A549 (cell line): ENCODE measurements around the gene TNFAIP8L1. TPM values are rescaled to one million over a fixed set of nuclear protein-coding genes. Genes with fewer than 3 reads are reported as not detected.

Experiments used
- ATAC-seq, 2 experiments: fragments of 200-7000 bp in 1 of 2; fragments of >200 bp in 1 of 2; cut with Nextera tagmentation in 1 of 2; cut with Tn5 transposase in 1 of 2; 3 replicates each; pipeline versions ENCODE4 v1.8.0 to v1.9.1; 2018 to 2020; ENCODE audit warnings: mild to moderate bottlenecking in 1 of 2, moderate library complexity in 1 of 2
- CTCF ChIA-PET: fragments of 300-600 bp; sonication (Branson Sonifier 250); formaldehyde crosslinking; extraction: SDS; loops from one replicate; lab custom pipeline; 2021; ENCODE audit warnings: antibody characterized with exemption, inconsistent platforms; lab: Yijun Ruan, JAX
- POLR2A ChIA-PET: fragments of 350-600 bp; formaldehyde crosslinking; extraction: SDS; loops from one replicate; lab custom pipeline; 2021; ENCODE audit warnings: antibody characterized with exemption, inconsistent platforms; lab: Yijun Ruan, JAX
- DNase-seq, 2 experiments: peaks; one replicate each; pipeline versions ENCODE4 v3.0.0 to v3.0.0-alpha.2; 2011 to 2016; ENCODE audit warnings: low read depth in 1 of 2, low spot score in 1 of 2
- FAIRE-seq: peaks from 2 replicates; lab custom pipeline; 2011; peaks lifted over from hg19 to GRCh38; lab: Jason Lieb, UNC
- H3K27ac ChIP-seq, 2 experiments: fragments of >200 bp; sonication (Bioruptor Twin); formaldehyde crosslinking; 3 replicates each; pipeline ENCODE4 v1.5.1; 2016 to 2017
- H3K4me1 ChIP-seq: fragments of >200 bp; sonication (Bioruptor Twin); formaldehyde crosslinking; 3 replicates; pipeline ENCODE4 v1.6.1; 2016
- H3K4me2 ChIP-seq: fragments of >200 bp; sonication (Bioruptor Twin); formaldehyde crosslinking; 3 replicates; pipeline ENCODE4 v1.6.1; 2016
- H3K4me3 ChIP-seq: fragments of >200 bp; sonication (Bioruptor Twin); formaldehyde crosslinking; 3 replicates; pipeline ENCODE4 v1.5.1; 2016
- H3K9me3 ChIP-seq: fragments of >200 bp; sonication (Bioruptor Twin); formaldehyde crosslinking; 3 replicates; pipeline ENCODE4 v1.6.1; 2016
- CBX2 ChIP-seq: fragments of 200-600 bp; sonication (generic); IDR thresholded peaks from 2 replicates; pipeline ENCODE4 v1.6.1; 2016; ENCODE audit warnings: low read depth, mild to moderate bottlenecking, borderline replicate concordance
- CEBPB ChIP-seq, 2 experiments: fragments of >200 bp in 1 of 2; sonication (Bioruptor Twin) in 1 of 2; formaldehyde crosslinking in 1 of 2; IDR thresholded peaks; 2 replicates each; pipeline ENCODE4 v1.6.1; 2012 to 2016
- CHD2 ChIP-seq: fragments of 150-350 bp; IDR thresholded peaks from 2 replicates; pipeline ENCODE4 v1.6.1; 2014; ENCODE audit warnings: low read length; ENCODE audit not compliant: partially characterized antibody
- CHD4 ChIP-seq: fragments of 200-600 bp; sonication (generic); IDR thresholded peaks from 2 replicates; pipeline ENCODE4 v1.6.1; 2016; ENCODE audit warnings: antibody characterized with exemption, mild to moderate bottlenecking, borderline replicate concordance
- CTCF ChIP-seq: fragments of >200 bp; sonication (Bioruptor Twin); formaldehyde crosslinking; IDR thresholded peaks from 3 replicates; pipeline ENCODE4 v1.5.1; 2016
- E2F6 ChIP-seq: IDR thresholded peaks from 2 replicates; pipeline ENCODE4 v1.6.1; 2012; ENCODE audit warnings: low read depth, borderline replicate concordance
- EHF ChIP-seq: fragments of 250-450 bp; sonication (Bioruptor Pico); IDR thresholded peaks from 2 replicates; pipeline ENCODE4 v1.5.0; 2020; ENCODE audit warnings: mild to moderate bottlenecking
- EHMT2 ChIP-seq: fragments of 200-600 bp; sonication (generic); IDR thresholded peaks from 2 replicates; pipeline ENCODE4 v1.6.1; 2016; ENCODE audit warnings: antibody characterized with exemption, low read depth, mild to moderate bottlenecking, moderate library complexity
- EP300 ChIP-seq, 2 experiments: fragments of >200 bp; sonication (Bioruptor Twin); formaldehyde crosslinking; IDR thresholded peaks; 2 replicates in 1 of 2; 3 replicates in 1 of 2; pipeline ENCODE4 v1.6.1; 2016 to 2017
- ESRRA ChIP-seq: fragments of 150-350 bp; IDR thresholded peaks from 2 replicates; pipeline ENCODE4 v1.6.1; 2014; ENCODE audit warnings: mild to moderate bottlenecking, low read length, borderline replicate concordance
- FOSL2 ChIP-seq, 2 experiments: fragments of 450-650 bp in 1 of 2; fragments of >200 bp in 1 of 2; sonication (Bioruptor Twin) in 1 of 2; formaldehyde crosslinking; IDR thresholded peaks; 2 replicates each; pipeline versions ENCODE4 v1.5.0 to v1.6.1; 2016 to 2020; ENCODE audit warnings: mild to moderate bottlenecking in 1 of 2, moderate library complexity in 1 of 2
- FOXS1 ChIP-seq: fragments of 250-450 bp; sonication (Bioruptor Pico); IDR thresholded peaks from 2 replicates; pipeline ENCODE4 v1.5.0; 2020; ENCODE audit warnings: mild to moderate bottlenecking, moderate library complexity
- HDAC2 ChIP-seq: fragments of 200-600 bp; sonication (generic); IDR thresholded peaks from 2 replicates; pipeline ENCODE4 v1.6.1; 2016
- HEYL ChIP-seq: fragments of 250-450 bp; sonication (Bioruptor Pico); IDR thresholded peaks from 2 replicates; pipeline ENCODE4 v1.8.0; 2021; ENCODE audit warnings: mild to moderate bottlenecking, moderate library complexity
- HOXA7 ChIP-seq: fragments of 250-450 bp; sonication (Bioruptor Pico); IDR thresholded peaks from 2 replicates; pipeline ENCODE4 v1.5.0; 2020; ENCODE audit warnings: mild to moderate bottlenecking, moderate library complexity
- HOXB5 ChIP-seq: fragments of 250-450 bp; sonication (Bioruptor Pico); IDR thresholded peaks from 2 replicates; pipeline ENCODE4 v1.5.0; 2020; ENCODE audit warnings: mild to moderate bottlenecking, moderate library complexity
- KDM1A ChIP-seq: fragments of 200-600 bp; sonication (generic); IDR thresholded peaks from 2 replicates; pipeline ENCODE4 v1.6.1; 2016; ENCODE audit warnings: low read depth, mild to moderate bottlenecking
- MAFK ChIP-seq: fragments of 450-650 bp; IDR thresholded peaks from 2 replicates; pipeline ENCODE4 v1.6.1; 2014; ENCODE audit not compliant: partially characterized antibody
- MAX ChIP-seq: IDR thresholded peaks from 2 replicates; pipeline ENCODE4 v1.6.1; 2012
- MAZ ChIP-seq: fragments of 150-350 bp; IDR thresholded peaks from 2 replicates; pipeline ENCODE4 v1.6.1; 2014; ENCODE audit warnings: antibody characterized with exemption, low read depth, low read length, borderline replicate concordance
- NFE2L2 ChIP-seq: fragments of 150-350 bp; conservative IDR thresholded peaks from 2 replicates; pipeline ENCODE4 v1.6.1; 2014; ENCODE audit warnings: low read length
- NPAS2 ChIP-seq: fragments of 250-450 bp; sonication (Bioruptor Pico); IDR thresholded peaks from 2 replicates; pipeline ENCODE4 v1.8.0; 2022; ENCODE audit warnings: mild to moderate bottlenecking, moderate library complexity, borderline replicate concordance
- NR3C1 ChIP-seq: fragments of >200 bp; sonication (Bioruptor Twin); formaldehyde crosslinking; IDR thresholded peaks from 3 replicates; pipeline ENCODE4 v1.6.1; 2017
- POLR2AphosphoS2 ChIP-seq: conservative IDR thresholded peaks from 2 replicates; pipeline ENCODE4 v1.6.1; 2012; ENCODE audit warnings: low read length, improper control_type of control experiment, inconsistent platforms
- RNF2 ChIP-seq: fragments of 200-600 bp; sonication (generic); IDR thresholded peaks from 2 replicates; pipeline ENCODE4 v1.6.1; 2016; ENCODE audit warnings: low read depth, mild to moderate bottlenecking, antibody characterized with exemption, moderate library complexity, borderline replicate concordance
- SMC3 ChIP-seq: fragments of >200 bp; sonication (Bioruptor Twin); formaldehyde crosslinking; IDR thresholded peaks from 3 replicates; pipeline ENCODE4 v1.6.1; 2018; ENCODE audit warnings: inconsistent platforms
- TP53 ChIP-seq: fragments of 250-450 bp; sonication (Bioruptor Pico); IDR thresholded peaks from 2 replicates; pipeline ENCODE4 v1.5.0; 2021; ENCODE audit warnings: mild to moderate bottlenecking, moderate library complexity
- ZC3H11A ChIP-seq: fragments of 450-650 bp; IDR thresholded peaks from 2 replicates; pipeline ENCODE4 v1.6.1; 2014; ENCODE audit warnings: antibody characterized with exemption, mild to moderate bottlenecking
- ZFP36 ChIP-seq: fragments of 450-650 bp; IDR thresholded peaks from 2 replicates; pipeline ENCODE4 v1.6.1; 2014; ENCODE audit warnings: borderline replicate concordance; ENCODE audit not compliant: partially characterized antibody
- WGBS: methylation state at CpG from one replicate; pipeline ENCODE4 v1.1.6; 2017; ENCODE audit errors: missing lambda C conversion rate; 5-methylcytosine and 5-hydroxymethylcytosine counted together
- polyA plus RNA-seq, 4 experiments: library from polyadenylated mRNA; depleted of rRNA in 3 of 4; stranded (reverse); fragments of >200 nt; fragmentation: RNase III in 1 of 4; extraction: RNeasy Plus Mini Kit Qiagen cat#74134 plus additional on column Dnase treatment in 1 of 4; gene quantifications; 2 replicates in 3 of 4; 3 replicates in 1 of 4; pipeline ENCODE4 v1.2.3, GENCODE V29; 2011 to 2017
- TF ChIP-seq, protein P1 (sequence below): fragments of 250-450 bp; sonication (Bioruptor Pico); IDR thresholded peaks from 2 replicates; pipeline ENCODE4 v1.5.0; 2020; ENCODE audit warnings: low read depth, mild to moderate bottlenecking, moderate library complexity
- TF ChIP-seq, protein P2 (sequence below): IDR thresholded peaks from 2 replicates; pipeline ENCODE4 v1.6.1; 2012
- TF ChIP-seq, protein P3 (sequence below): fragments of 450-650 bp; IDR thresholded peaks from 2 replicates; pipeline ENCODE4 v1.6.1; 2014; ENCODE audit warnings: antibody characterized with exemption

The TNFAIP8L1 gene
- polyA plus RNA-seq, 2 of the 4 experiments (the other 2 are of a cell fraction): 3.2 to 5.9 TPM

- DNase-seq: no peak
- H3K4me3 ChIP-seq: no peak overlapping the region
- H3K4me2 ChIP-seq: peak overlapping the region; percentile 63
- H3K4me1 ChIP-seq: peaks cover 33% of the 10 kb centered on the region
- ChIA-PET POLR2A (no interaction called here), CTCF (interaction anchor here (0.7 to 1.7 kb wide), 5 partner anchors 13 to 61 kb away, joined by 3 to 5 read pairs (median 3); no protein-coding TSS in a partner anchor)
- 90% methylated on average over 15 of the region's 15 CpGs for WGBS
- TF ChIP-seq HOXB5 (CRISPR knock-in tag): no peak
- no peak for TF ChIP-seq CHD2
- no peak for TF ChIP-seq CBX2
- no peak for TF ChIP-seq KDM1A
- TF ChIP-seq POLR2AphosphoS2: no peak
- TF ChIP-seq NPAS2: no peak
- no peak for TF ChIP-seq MAZ
- TF ChIP-seq NFE2L2: no peak
- TF ChIP-seq NR3C1: no peak
- TF ChIP-seq CEBPB (IDR thresholded peaks at IDR 0.05): no peak
- TF ChIP-seq HOXA7: no peak
- no peak for FAIRE-seq
- H3K27ac ChIP-seq: peak overlapping the region; percentile 68 to 85
- H3K9me3 ChIP-seq: no peaks in the 10 kb centered on the region
- ATAC-seq: no peak
Observed at GRCh38 chr19:4693471-4694121, 54.3 kb downstream of the TNFAIP8L1 start.

GRCh38 chr19:4694211-4694987 is 55.1 kb downstream of the TNFAIP8L1 start:
- H3K4me1 ChIP-seq: peaks cover 33% of the 10 kb centered on the region
- no peak for FAIRE-seq
- ChIA-PET POLR2A (interaction anchor here (1.0 kb wide), 1 partner anchor 19 kb away, joined by 5 read pairs; no protein-coding TSS in a partner anchor), CTCF (no interaction called here)
- H3K4me3 ChIP-seq: no peak overlapping the region
- H3K9me3 ChIP-seq: no peaks in the 10 kb centered on the region
- DNase-seq: peak; percentile 89 to 93
- 5% methylated on average over 12 of the region's 22 CpGs for WGBS
- peak overlapping the region; percentile 63 for H3K4me2 ChIP-seq
- peak; percentile 83 to 89 for ATAC-seq
- H3K27ac ChIP-seq: peak overlapping the region; percentile 68 to 85
- 0 out of 2 replicates have a peak, but pooled peaks have one; percentile 21 for TF ChIP-seq E2F6
- TF ChIP-seq, protein P1, sequence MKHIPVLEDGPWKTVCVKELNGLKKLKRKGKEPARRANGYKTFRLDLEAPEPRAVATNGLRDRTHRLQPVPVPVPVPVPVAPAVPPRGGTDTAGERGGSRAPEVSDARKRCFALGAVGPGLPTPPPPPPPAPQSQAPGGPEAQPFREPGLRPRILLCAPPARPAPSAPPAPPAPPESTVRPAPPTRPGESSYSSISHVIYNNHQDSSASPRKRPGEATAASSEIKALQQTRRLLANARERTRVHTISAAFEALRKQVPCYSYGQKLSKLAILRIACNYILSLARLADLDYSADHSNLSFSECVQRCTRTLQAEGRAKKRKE (CRISPR knock-in tag): no peak
- TF ChIP-seq NR3C1: no peak
- TF ChIP-seq ESRRA: no peak
- no peak for TF ChIP-seq CTCF
- TF ChIP-seq CHD4: no peak
- TF ChIP-seq EP300 (IDR thresholded peaks at IDR 0.05): no peak
- no peak for TF ChIP-seq KDM1A
- no peak for TF ChIP-seq FOXS1 (CRISPR knock-in tag)
- TF ChIP-seq MAZ: no peak
- no peak for TF ChIP-seq SMC3
- TF ChIP-seq ZC3H11A: no peak
- peak; percentile 58 for TF ChIP-seq MAX
- TF ChIP-seq EHF (CRISPR knock-in tag): no peak
- no peak for TF ChIP-seq EHMT2
- TF ChIP-seq HOXA7: no peak
- TF ChIP-seq HEYL (CRISPR knock-in tag): no peak
- TF ChIP-seq MAFK: peak; percentile 66
- TF ChIP-seq NPAS2: no peak
- no peak for TF ChIP-seq HDAC2
- TF ChIP-seq ZFP36: no peak
- no peak for TF ChIP-seq FOSL2 (IDR thresholded peaks at IDR 0.05)
- peak; percentile 70 for TF ChIP-seq FOSL2 (CRISPR knock-in tag; IDR thresholded peaks at IDR 0.05)
- TF ChIP-seq RNF2: no peak
- TF ChIP-seq TP53 (CRISPR knock-in tag): no peak
- TF ChIP-seq, protein P2, sequence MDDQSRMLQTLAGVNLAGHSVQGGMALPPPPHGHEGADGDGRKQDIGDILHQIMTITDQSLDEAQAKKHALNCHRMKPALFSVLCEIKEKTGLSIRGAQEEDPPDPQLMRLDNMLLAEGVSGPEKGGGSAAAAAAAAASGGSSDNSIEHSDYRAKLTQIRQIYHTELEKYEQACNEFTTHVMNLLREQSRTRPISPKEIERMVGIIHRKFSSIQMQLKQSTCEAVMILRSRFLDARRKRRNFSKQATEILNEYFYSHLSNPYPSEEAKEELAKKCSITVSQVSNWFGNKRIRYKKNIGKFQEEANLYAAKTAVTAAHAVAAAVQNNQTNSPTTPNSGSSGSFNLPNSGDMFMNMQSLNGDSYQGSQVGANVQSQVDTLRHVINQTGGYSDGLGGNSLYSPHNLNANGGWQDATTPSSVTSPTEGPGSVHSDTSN: no peak
- TF ChIP-seq, protein P3, sequence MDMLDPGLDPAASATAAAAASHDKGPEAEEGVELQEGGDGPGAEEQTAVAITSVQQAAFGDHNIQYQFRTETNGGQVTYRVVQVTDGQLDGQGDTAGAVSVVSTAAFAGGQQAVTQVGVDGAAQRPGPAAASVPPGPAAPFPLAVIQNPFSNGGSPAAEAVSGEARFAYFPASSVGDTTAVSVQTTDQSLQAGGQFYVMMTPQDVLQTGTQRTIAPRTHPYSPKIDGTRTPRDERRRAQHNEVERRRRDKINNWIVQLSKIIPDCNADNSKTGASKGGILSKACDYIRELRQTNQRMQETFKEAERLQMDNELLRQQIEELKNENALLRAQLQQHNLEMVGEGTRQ: peak; percentile 90
